Anterior cingulate cortex (tissue), 58 donors: Measurements from ENCODE around the gene ZNF805.
"Not testable (repeated sequence)": the region's sequence is repeated elsewhere in the genome, so short reads cannot be mapped to it uniquely, and the experiment has no call there.

Experiments used
- DNase-seq, 58 donors: peaks; one replicate each; lab custom pipeline; 2025; lab: John Stamatoyannopoulos, UW

Gene ZNF805

GRCh38 chr19:57240311-57241090 lies at the start of gene ZNF805:
TSS of gene ZNF805 (plus strand) at chr19:57240632. CDS start at chr19:57240892, 260 bp downstream.
- DNase-seq = peak; percentile 52 to 96 (median 90)

GRCh38 chr19:57191141-57192076 lies 49.0 kb upstream of the ZNF805 start, which contains the start of gene ZNF264:
TSS of gene ZNF264 (plus strand) at chr19:57191500. CDS start at chr19:57191914, 414 bp downstream.
- peak; percentile 23 to 91 (median 80) for DNase-seq

GRCh38 chr19:57192077-57192420 lies 48.4 kb upstream of the ZNF805 start:
- DNase-seq = peak in 1 of 58 donors; percentile 22

GRCh38 chr19:57192993-57193392 lies 47.4 kb upstream of the ZNF805 start:
- no peak for DNase-seq

GRCh38 chr19:57197874-57198273 lies 42.6 kb upstream of the ZNF805 start:
- not testable (repeated sequence) for DNase-seq

GRCh38 chr19:57202160-57202559 lies 38.3 kb upstream of the ZNF805 start:
- DNase-seq = no peak

- peak in 11 of 58 donors; percentile 1 to 44 (median 8) for DNase-seq
Observed at GRCh38 chr19:57210381-57210780, 30.1 kb upstream of the ZNF805 start.

- no peak for DNase-seq
Observed at GRCh38 chr19:57212109-57212508, 28.3 kb upstream of the ZNF805 start.

GRCh38 chr19:57227502-57227901 lies 12.9 kb upstream of the ZNF805 start:
- DNase-seq = no peak

GRCh38 chr19:57231686-57232085 lies 8.7 kb upstream of the ZNF805 start:
- DNase-seq = no peak

- DNase-seq = no peak
Observed at GRCh38 chr19:57233207-57233606, 7.2 kb upstream of the ZNF805 start.

GRCh38 chr19:57239982-57240310 lies 486 bp upstream of the ZNF805 start:
- peak in 2 of 58 donors; percentile 47 to 69 for DNase-seq

- peak in 7 of 58 donors; percentile 1 to 45 (median 8) for DNase-seq
Observed at GRCh38 chr19:57241176-57241575, 744 bp downstream of the ZNF805 start.

GRCh38 chr19:57242821-57243220 lies 2.4 kb downstream of the ZNF805 start:
- no peak for DNase-seq

GRCh38 chr19:57244513-57244912 lies 4.1 kb downstream of the ZNF805 start:
- no peak for DNase-seq

GRCh38 chr19:57245066-57245465 lies 4.6 kb downstream of the ZNF805 start:
- DNase-seq = no peak

GRCh38 chr19:57245959-57246358 lies 5.5 kb downstream of the ZNF805 start:
- no peak for DNase-seq

GRCh38 chr19:57248646-57249045 lies 8.2 kb downstream of the ZNF805 start:
- no peak for DNase-seq

GRCh38 chr19:57249329-57249728 lies 8.9 kb downstream of the ZNF805 start:
- DNase-seq = no peak

- not testable (repeated sequence) for DNase-seq
Observed at GRCh38 chr19:57253767-57254166, 13.3 kb downstream of the ZNF805 start.

GRCh38 chr19:57262044-57262443 lies 21.6 kb downstream of the ZNF805 start:
- no peak for DNase-seq
